SK-N-SH (cell line): ENCODE data around the gene OR52E4. TPM values are rescaled to one million over a fixed set of nuclear protein-coding genes. Genes with fewer than 3 reads are reported as not detected.

ENCODE experiments used
- CTCF ChIA-PET: fragments of 300-600, 350-600 bp; formaldehyde crosslinking; extraction: SDS; loops from one replicate; lab custom pipeline; 2021; lab: Yijun Ruan, JAX
- POLR2A ChIA-PET: fragments of 350-600 bp; sonication (Branson Sonifier 250); formaldehyde crosslinking; extraction: SDS; loops from one replicate; lab custom pipeline; 2020; ENCODE audit warnings: antibody characterized with exemption, inconsistent platforms; lab: Yijun Ruan, JAX
- DNase-seq: peaks from one replicate; pipeline ENCODE4 v3.0.0; 2012
- H2AFZ ChIP-seq: fragments of 200-600 bp; sonication (generic); 2 replicates; pipeline ENCODE4 v1.8.1; 2016; ENCODE audit warnings: antibody characterized with exemption, mild to moderate bottlenecking, low read depth
- H3F3A ChIP-seq: fragments of 200-600 bp; sonication (generic); replicated peaks from 2 replicates; pipeline ENCODE3; 2016; ENCODE audit warnings: antibody characterized with exemption, mild to moderate bottlenecking; ENCODE audit not compliant: insufficient read depth
- H3K27ac ChIP-seq, 2 experiments: fragments of 200-500 bp in 1 of 2; fragments of 200-600 bp in 1 of 2; sonication (Bioruptor generic) in 1 of 2; sonication (generic), shearing (Covaris generic) in 1 of 2; 2 replicates each; pipeline versions ENCODE4 v1.5.1 to v1.6.1; 2014 to 2016; ENCODE audit warnings: low read depth in 2 of 2, inconsistent platforms in 1 of 2, low read length in 1 of 2, mild to moderate bottlenecking in 1 of 2, mixed read lengths in 1 of 2
- H3K27me3 ChIP-seq: fragments of 200-600 bp; sonication (generic), shearing (Covaris generic); 2 replicates; pipeline ENCODE4 v1.6.1; 2016; ENCODE audit warnings: mixed run types; ENCODE audit not compliant: insufficient read depth
- H3K36me3 ChIP-seq, 2 experiments: fragments of 200-500 bp in 1 of 2; fragments of 200-600 bp in 1 of 2; sonication (Bioruptor generic) in 1 of 2; sonication (generic) in 1 of 2; replicated peaks in 1 of 2; 2 replicates each; pipeline versions ENCODE3 to v1.5.1; 2014 to 2016; ENCODE audit warnings: low read length in 1 of 2, mild to moderate bottlenecking in 1 of 2; ENCODE audit not compliant: insufficient read depth in 2 of 2, control insufficient read depth in 1 of 2
- H3K4me1 ChIP-seq, 2 experiments: fragments of 200-500 bp in 1 of 2; fragments of 200-600 bp in 1 of 2; sonication (Bioruptor generic) in 1 of 2; sonication (generic), shearing (Covaris generic) in 1 of 2; 2 replicates each; pipeline versions ENCODE4 v1.5.1 to v1.6.1; 2014 to 2016; ENCODE audit warnings: low read depth in 1 of 2, low read length in 1 of 2, mixed run types in 1 of 2; ENCODE audit not compliant: insufficient read depth in 2 of 2, control insufficient read depth in 1 of 2
- H3K4me2 ChIP-seq: fragments of 200-600 bp; sonication (generic), shearing (Covaris generic); 2 replicates; pipeline ENCODE4 v1.6.1; 2017; ENCODE audit warnings: mixed run types
- H3K4me3 ChIP-seq, 2 experiments: fragments of 200-500 bp in 1 of 2; fragments of 200-600 bp in 1 of 2; sonication (Bioruptor generic) in 1 of 2; sonication (generic), shearing (Covaris generic) in 1 of 2; 2 replicates each; pipeline versions ENCODE4 v1.5.1 to v1.8.1; 2014 to 2016; ENCODE audit warnings: low read depth in 2 of 2, inconsistent platforms in 1 of 2, low read length in 1 of 2, mild to moderate bottlenecking in 1 of 2, mixed read lengths in 1 of 2, moderate library complexity in 1 of 2
- H3K79me2 ChIP-seq: fragments of 200-600 bp; sonication (generic); 2 replicates; pipeline ENCODE4 v1.8.1; 2017; ENCODE audit warnings: mild to moderate bottlenecking; ENCODE audit not compliant: insufficient read depth
- H3K9ac ChIP-seq: fragments of 200-600 bp; sonication (generic); 2 replicates; pipeline ENCODE4 v1.6.1; 2017; ENCODE audit warnings: mixed run types
- H3K9me2 ChIP-seq: fragments of 200-600 bp; sonication (generic); 2 replicates; pipeline ENCODE4 v1.6.1; 2017; ENCODE audit warnings: mixed run types
- H3K9me3 ChIP-seq: fragments of 200-600 bp; sonication (generic); 2 replicates; pipeline ENCODE4 v1.6.1; 2017; ENCODE audit warnings: mixed run types, mild to moderate bottlenecking, moderate library complexity
- H4K20me1 ChIP-seq: fragments of 200-600 bp; sonication (generic); 2 replicates; pipeline ENCODE4 v1.6.1; 2017; ENCODE audit warnings: mild to moderate bottlenecking, mixed run types; ENCODE audit not compliant: insufficient read depth
- CHD2 ChIP-seq: fragments of 150-350 bp; IDR thresholded peaks from 2 replicates; pipeline ENCODE4 v1.6.1; 2018; ENCODE audit warnings: low read length; ENCODE audit not compliant: partially characterized antibody
- ELF1 ChIP-seq: IDR thresholded peaks from 2 replicates; pipeline ENCODE4 v1.4.0; 2012
- EP300 ChIP-seq, 2 experiments: IDR thresholded peaks; 2 replicates each; pipeline versions ENCODE4 v1.4.0 to v1.6.1; 2012; ENCODE audit warnings: borderline replicate concordance in 1 of 2, low read depth in 1 of 2, low read length in 1 of 2
- GATA2 ChIP-seq: sonication (generic); formaldehyde crosslinking; IDR thresholded peaks from 2 replicates; pipeline ENCODE4 v1.5.0; 2020; ENCODE audit warnings: mild to moderate bottlenecking, missing genetic modification reagents
- IRF3 ChIP-seq: fragments of 150-350 bp; IDR thresholded peaks from 2 replicates; pipeline ENCODE4 v1.6.1; 2016; ENCODE audit warnings: mild to moderate bottlenecking, low read depth, low read length
- JUND ChIP-seq: IDR thresholded peaks from 2 replicates; pipeline ENCODE4 v1.4.0; 2012
- MAX ChIP-seq: IDR thresholded peaks from 2 replicates; pipeline ENCODE4 v1.4.0; 2012; ENCODE audit warnings: low read depth
- REST ChIP-seq: IDR thresholded peaks from 2 replicates; pipeline ENCODE4 v1.6.1; 2012; ENCODE audit warnings: mild to moderate bottlenecking, low read depth, low read length, moderate library complexity
- TAF1 ChIP-seq: IDR thresholded peaks from 2 replicates; pipeline ENCODE4 v1.6.1; 2012; ENCODE audit warnings: low read depth, mild to moderate bottlenecking, low read length, moderate library complexity, borderline replicate concordance
- YY1 ChIP-seq: IDR thresholded peaks from 2 replicates; pipeline ENCODE4 v1.4.0; 2012; ENCODE audit warnings: low read depth, mild to moderate bottlenecking
- WGBS: methylation state at CpG from one replicate; pipeline ENCODE4 v1.1.6; 2017; ENCODE audit warnings: low lambda C conversion rate; 5-methylcytosine and 5-hydroxymethylcytosine counted together
- polyA plus RNA-seq, 3 experiments: library from polyadenylated mRNA; depleted of rRNA; stranded (reverse); fragments of >200 nt; gene quantifications; 2 replicates each; pipeline ENCODE4 v1.2.3, GENCODE V29; 2012
- TF ChIP-seq, protein P1 (sequence below): fragments of 150-350 bp; IDR thresholded peaks from 2 replicates; pipeline ENCODE4 v1.6.1; 2017; ENCODE audit warnings: antibody characterized with exemption, low read length, low read depth, borderline replicate concordance
- TF ChIP-seq, protein P2 (sequence below): IDR thresholded peaks from 2 replicates; pipeline ENCODE4 v1.4.0; 2012; ENCODE audit warnings: low read depth, borderline replicate concordance
- TF ChIP-seq, protein P3 (sequence below): IDR thresholded peaks from 2 replicates; pipeline ENCODE4 v1.4.0; 2012; ENCODE audit warnings: low read depth, borderline replicate concordance

The OR52E4 gene
- polyA plus RNA-seq, 1 of the 3 experiments (the other 2 are of a cell fraction): not detected

DNA sequence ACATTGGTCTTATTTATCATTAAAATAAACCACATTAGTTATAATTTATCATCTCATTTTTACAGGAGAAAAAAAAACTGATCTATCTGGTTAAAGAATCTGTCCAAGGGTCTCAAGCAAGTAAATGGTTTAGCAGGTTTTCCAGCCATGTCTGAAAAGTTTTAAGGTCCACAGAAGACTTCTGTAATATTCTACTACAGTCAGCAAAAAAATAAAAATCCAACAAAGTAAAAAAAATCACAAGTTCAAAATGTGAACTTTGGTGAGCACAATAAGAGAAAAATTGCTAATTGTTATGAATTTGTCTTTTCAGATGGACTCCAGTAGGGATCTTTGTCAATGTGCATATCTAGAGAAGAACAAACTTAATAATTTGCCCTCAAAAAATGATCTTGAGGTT, 1.3 kb downstream of the OR52E4 start:
- Histone ChIP-seq H3K9me3 (no peaks in the 10 kb centered on the region), H3K79me2 (no peaks in the 10 kb centered on the region), H3F3A (no peaks in the 10 kb centered on the region), H4K20me1 (no peaks in the 10 kb centered on the region), H3K27me3 (no peaks in the 10 kb centered on the region; the same call in 1 of the 2 replicates), H2AFZ (no peak overlapping the region), H3K9me2 (no peaks in the 10 kb centered on the region), H3K4me3 (no peak overlapping the region), H3K4me2 (no peak overlapping the region), H3K27ac (no peak overlapping the region), H3K4me1 (no peaks in the 10 kb centered on the region), H3K9ac (no peak overlapping the region), H3K36me3 (no peaks in the 10 kb centered on the region)
- DNase-seq: no peak
- POLR2A ChIA-PET: no interaction called here
- TF ChIP-seq, protein P1, sequence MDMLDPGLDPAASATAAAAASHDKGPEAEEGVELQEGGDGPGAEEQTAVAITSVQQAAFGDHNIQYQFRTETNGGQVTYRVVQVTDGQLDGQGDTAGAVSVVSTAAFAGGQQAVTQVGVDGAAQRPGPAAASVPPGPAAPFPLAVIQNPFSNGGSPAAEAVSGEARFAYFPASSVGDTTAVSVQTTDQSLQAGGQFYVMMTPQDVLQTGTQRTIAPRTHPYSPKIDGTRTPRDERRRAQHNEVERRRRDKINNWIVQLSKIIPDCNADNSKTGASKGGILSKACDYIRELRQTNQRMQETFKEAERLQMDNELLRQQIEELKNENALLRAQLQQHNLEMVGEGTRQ: no peak
- no peak for TF ChIP-seq REST
- CTCF ChIA-PET: interaction anchor here (1.8 kb wide), 1 partner anchor 10 kb away, joined by 9 read pairs; no protein-coding TSS in a partner anchor

GRCh38 chr11:5887172-5887571, 6.7 kb downstream of the OR52E4 start:
- CTCF ChIA-PET: no interaction called here
- no peaks in the 10 kb centered on the region for H3F3A ChIP-seq
- H3K4me2 ChIP-seq: no peak overlapping the region
- WGBS: 0% methylated on average over 3 of the region's 3 CpGs
- no peak for DNase-seq
- no peak overlapping the region for H3K4me3 ChIP-seq
- no peaks in the 10 kb centered on the region for H3K9me2 ChIP-seq
- no peak for TF ChIP-seq EP300 (IDR thresholded peaks at IDR 0.05; ENCODE audit: borderline replicate concordance in 1 of 2, low read depth in 1 of 2, low read length in 1 of 2)
- TF ChIP-seq TAF1: no peak
- no peak for TF ChIP-seq MAX
- TF ChIP-seq IRF3: no peak
- TF ChIP-seq JUND: no peak
- no peak for TF ChIP-seq GATA2
- no peak for TF ChIP-seq ELF1
- TF ChIP-seq YY1: no peak
- TF ChIP-seq, protein P2, sequence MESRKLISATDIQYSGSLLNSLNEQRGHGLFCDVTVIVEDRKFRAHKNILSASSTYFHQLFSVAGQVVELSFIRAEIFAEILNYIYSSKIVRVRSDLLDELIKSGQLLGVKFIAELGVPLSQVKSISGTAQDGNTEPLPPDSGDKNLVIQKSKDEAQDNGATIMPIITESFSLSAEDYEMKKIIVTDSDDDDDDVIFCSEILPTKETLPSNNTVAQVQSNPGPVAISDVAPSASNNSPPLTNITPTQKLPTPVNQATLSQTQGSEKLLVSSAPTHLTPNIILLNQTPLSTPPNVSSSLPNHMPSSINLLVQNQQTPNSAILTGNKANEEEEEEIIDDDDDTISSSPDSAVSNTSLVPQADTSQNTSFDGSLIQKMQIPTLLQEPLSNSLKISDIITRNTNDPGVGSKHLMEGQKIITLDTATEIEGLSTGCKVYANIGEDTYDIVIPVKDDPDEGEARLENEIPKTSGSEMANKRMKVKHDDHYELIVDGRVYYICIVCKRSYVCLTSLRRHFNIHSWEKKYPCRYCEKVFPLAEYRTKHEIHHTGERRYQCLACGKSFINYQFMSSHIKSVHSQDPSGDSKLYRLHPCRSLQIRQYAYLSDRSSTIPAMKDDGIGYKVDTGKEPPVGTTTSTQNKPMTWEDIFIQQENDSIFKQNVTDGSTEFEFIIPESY: no peak
- no peak for TF ChIP-seq CHD2
- TF ChIP-seq, protein P3, sequence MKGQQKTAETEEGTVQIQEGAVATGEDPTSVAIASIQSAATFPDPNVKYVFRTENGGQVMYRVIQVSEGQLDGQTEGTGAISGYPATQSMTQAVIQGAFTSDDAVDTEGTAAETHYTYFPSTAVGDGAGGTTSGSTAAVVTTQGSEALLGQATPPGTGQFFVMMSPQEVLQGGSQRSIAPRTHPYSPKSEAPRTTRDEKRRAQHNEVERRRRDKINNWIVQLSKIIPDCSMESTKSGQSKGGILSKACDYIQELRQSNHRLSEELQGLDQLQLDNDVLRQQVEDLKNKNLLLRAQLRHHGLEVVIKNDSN: no peak
- H3K9me3 ChIP-seq: no peaks in the 10 kb centered on the region
- no peak overlapping the region for H3K27ac ChIP-seq
- POLR2A ChIA-PET: no interaction called here
- H3K27me3 ChIP-seq: no peaks in the 10 kb centered on the region
- H2AFZ ChIP-seq: no peak overlapping the region
- no peaks in the 10 kb centered on the region for H3K79me2 ChIP-seq
- no peaks in the 10 kb centered on the region for H4K20me1 ChIP-seq
- H3K36me3 ChIP-seq: no peaks in the 10 kb centered on the region
- no peak overlapping the region for H3K9ac ChIP-seq
- no peaks in the 10 kb centered on the region for H3K4me1 ChIP-seq
